HepG2 (cell line): Measurements from ENCODE around the gene ZBTB46. TPM values are rescaled to one million over a fixed set of nuclear protein-coding genes. Genes with fewer than 3 reads are reported as not detected.

Experiments
- ESRRA ChIP-seq: sonication (generic); formaldehyde crosslinking; IDR thresholded peaks from 2 replicates; pipeline ENCODE4 v1.5.1; 2020; ENCODE audit warnings: mild to moderate bottlenecking, low read depth, missing genetic modification reagents
- GZF1 ChIP-seq: sonication (generic); formaldehyde crosslinking; IDR thresholded peaks from 2 replicates; pipeline ENCODE4 v1.5.1; 2020; ENCODE audit warnings: mild to moderate bottlenecking, missing genetic modification reagents
- JARID2 ChIP-seq: sonication (generic); formaldehyde crosslinking; IDR thresholded peaks from 2 replicates; pipeline ENCODE4 v1.8.1; 2023; ENCODE audit warnings: missing genetic modification reagents, inconsistent platforms; ENCODE audit not compliant: insufficient replicate concordance
- SNAPC2 ChIP-seq: sonication (generic); formaldehyde crosslinking; IDR thresholded peaks from 2 replicates; pipeline ENCODE4 v1.8.1; 2022; ENCODE audit warnings: mild to moderate bottlenecking, missing genetic modification reagents
- U2AF2 ChIP-seq: fragments of 200-400 bp; formaldehyde crosslinking; IDR thresholded peaks from 2 replicates; pipeline ENCODE4 v1.6.1; 2017; ENCODE audit warnings: low read depth, mild to moderate bottlenecking, low read length
- ZBTB3 ChIP-seq: sonication (generic); formaldehyde crosslinking; IDR thresholded peaks from 2 replicates; pipeline ENCODE4 v1.4.0; 2020; ENCODE audit warnings: low read depth, mild to moderate bottlenecking, moderate library complexity, missing genetic modification reagents, borderline replicate concordance
- ZNF136 ChIP-seq: sonication (generic); formaldehyde crosslinking; IDR thresholded peaks from 2 replicates; pipeline ENCODE4 v1.8.1; 2022; ENCODE audit warnings: low read depth, mild to moderate bottlenecking, moderate library complexity, missing genetic modification reagents
- ZNF224 ChIP-seq: sonication (generic); formaldehyde crosslinking; IDR thresholded peaks from 2 replicates; pipeline ENCODE4 v1.5.0; 2020; ENCODE audit warnings: mild to moderate bottlenecking, missing genetic modification reagents
- ZNF451 ChIP-seq: sonication (generic); formaldehyde crosslinking; IDR thresholded peaks from 2 replicates; pipeline ENCODE4 v1.5.0; 2020; ENCODE audit warnings: mild to moderate bottlenecking, missing genetic modification reagents
- ZNF619 ChIP-seq: sonication (generic); formaldehyde crosslinking; IDR thresholded peaks from 2 replicates; pipeline ENCODE4 v1.4.0; 2020; ENCODE audit warnings: mild to moderate bottlenecking, missing genetic modification reagents
- ZNF782 ChIP-seq: sonication (generic); formaldehyde crosslinking; IDR thresholded peaks from 2 replicates; pipeline ENCODE4 v1.4.0; 2020; ENCODE audit warnings: missing genetic modification reagents, mild to moderate bottlenecking, borderline replicate concordance
- polyA plus RNA-seq, 8 experiments: library from polyadenylated mRNA; depleted of rRNA in 3 of 8; stranded (reverse) in 7 of 8; unstranded in 1 of 8; fragments of >200 nt; fragmentation: Illumina TruSeq in 4 of 8; extraction: Trizol in 4 of 8; gene quantifications; 2 replicates each; pipeline versions ENCODE4 v1.2.1 to v1.2.3, GENCODE V29; 2011 to 2016; ENCODE audit warnings: low read depth in 4 of 8, missing spikeins in 1 of 8, mixed read lengths in 1 of 8; ENCODE audit not compliant: insufficient read depth in 1 of 8
- total RNA-seq, 5 experiments: library from RNA; depleted of rRNA; stranded (reverse); fragments of >200 nt; fragmentation: Illumina TruSeq; extraction: Trizol; gene quantifications; 2 replicates each; pipeline ENCODE4 v1.2.3, GENCODE V29; 2016; ENCODE audit warnings: low read depth in 1 of 5
- TF ChIP-seq, protein P1 (sequence below): sonication (generic); formaldehyde crosslinking; IDR thresholded peaks from 2 replicates; pipeline ENCODE4 v1.4.0; 2020; ENCODE audit warnings: mild to moderate bottlenecking, missing genetic modification reagents, borderline replicate concordance
- TF ChIP-seq, protein P2 (sequence below): sonication (generic); formaldehyde crosslinking; IDR thresholded peaks from 2 replicates; pipeline ENCODE4 v1.4.0; 2020; ENCODE audit warnings: missing genetic modification reagents, borderline replicate concordance
- TF ChIP-seq, protein P3 (sequence below): sonication (generic); formaldehyde crosslinking; IDR thresholded peaks from 2 replicates; pipeline ENCODE4 v1.5.0; 2020; ENCODE audit warnings: mild to moderate bottlenecking, missing genetic modification reagents
- TF ChIP-seq, protein P4 (sequence below): sonication (generic); formaldehyde crosslinking; IDR thresholded peaks from 2 replicates; pipeline ENCODE4 v1.4.0; 2020; ENCODE audit warnings: missing genetic modification reagents, borderline replicate concordance

The ZBTB46 gene
- total and polyA plus RNA-seq, 2 of the 13 experiments (the other 11 are each of a cell fraction or from before 2014, with no cell fraction given) = 1.6 to 13.5 TPM

DNA sequence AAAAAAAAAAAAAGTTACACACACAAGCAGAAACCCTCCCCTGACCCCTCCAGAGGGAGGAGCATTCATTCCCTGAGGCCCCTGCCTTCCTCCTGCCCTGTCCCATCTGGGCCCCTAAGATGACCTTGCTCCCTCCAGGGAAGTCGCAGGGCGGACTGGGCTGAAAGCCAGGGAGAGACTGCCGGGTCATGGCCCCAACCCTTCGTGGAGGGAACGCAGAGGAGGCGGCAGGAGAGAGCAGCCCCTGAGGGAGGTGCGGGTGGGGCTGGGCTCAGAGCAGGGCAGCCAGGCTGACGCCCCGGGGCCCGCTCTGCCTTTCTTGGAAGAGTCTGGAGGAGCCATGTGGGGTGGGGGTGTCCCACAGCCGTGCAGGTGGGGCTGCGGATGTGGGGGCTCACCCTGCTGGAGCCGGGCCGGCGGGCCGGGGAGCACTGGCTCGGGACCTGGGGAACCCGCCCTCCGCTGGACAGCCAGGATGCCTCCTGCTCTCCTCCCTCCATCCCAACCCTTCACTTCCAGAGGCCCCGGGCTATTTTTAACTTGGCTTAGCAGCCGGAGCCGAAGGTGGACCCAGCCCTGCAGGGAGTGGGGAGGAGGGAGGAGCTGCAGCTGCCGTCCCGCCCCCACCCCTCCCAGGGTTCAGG, 15.2 kb upstream of the ZBTB46 start (continued):
- TF ChIP-seq, protein P1, sequence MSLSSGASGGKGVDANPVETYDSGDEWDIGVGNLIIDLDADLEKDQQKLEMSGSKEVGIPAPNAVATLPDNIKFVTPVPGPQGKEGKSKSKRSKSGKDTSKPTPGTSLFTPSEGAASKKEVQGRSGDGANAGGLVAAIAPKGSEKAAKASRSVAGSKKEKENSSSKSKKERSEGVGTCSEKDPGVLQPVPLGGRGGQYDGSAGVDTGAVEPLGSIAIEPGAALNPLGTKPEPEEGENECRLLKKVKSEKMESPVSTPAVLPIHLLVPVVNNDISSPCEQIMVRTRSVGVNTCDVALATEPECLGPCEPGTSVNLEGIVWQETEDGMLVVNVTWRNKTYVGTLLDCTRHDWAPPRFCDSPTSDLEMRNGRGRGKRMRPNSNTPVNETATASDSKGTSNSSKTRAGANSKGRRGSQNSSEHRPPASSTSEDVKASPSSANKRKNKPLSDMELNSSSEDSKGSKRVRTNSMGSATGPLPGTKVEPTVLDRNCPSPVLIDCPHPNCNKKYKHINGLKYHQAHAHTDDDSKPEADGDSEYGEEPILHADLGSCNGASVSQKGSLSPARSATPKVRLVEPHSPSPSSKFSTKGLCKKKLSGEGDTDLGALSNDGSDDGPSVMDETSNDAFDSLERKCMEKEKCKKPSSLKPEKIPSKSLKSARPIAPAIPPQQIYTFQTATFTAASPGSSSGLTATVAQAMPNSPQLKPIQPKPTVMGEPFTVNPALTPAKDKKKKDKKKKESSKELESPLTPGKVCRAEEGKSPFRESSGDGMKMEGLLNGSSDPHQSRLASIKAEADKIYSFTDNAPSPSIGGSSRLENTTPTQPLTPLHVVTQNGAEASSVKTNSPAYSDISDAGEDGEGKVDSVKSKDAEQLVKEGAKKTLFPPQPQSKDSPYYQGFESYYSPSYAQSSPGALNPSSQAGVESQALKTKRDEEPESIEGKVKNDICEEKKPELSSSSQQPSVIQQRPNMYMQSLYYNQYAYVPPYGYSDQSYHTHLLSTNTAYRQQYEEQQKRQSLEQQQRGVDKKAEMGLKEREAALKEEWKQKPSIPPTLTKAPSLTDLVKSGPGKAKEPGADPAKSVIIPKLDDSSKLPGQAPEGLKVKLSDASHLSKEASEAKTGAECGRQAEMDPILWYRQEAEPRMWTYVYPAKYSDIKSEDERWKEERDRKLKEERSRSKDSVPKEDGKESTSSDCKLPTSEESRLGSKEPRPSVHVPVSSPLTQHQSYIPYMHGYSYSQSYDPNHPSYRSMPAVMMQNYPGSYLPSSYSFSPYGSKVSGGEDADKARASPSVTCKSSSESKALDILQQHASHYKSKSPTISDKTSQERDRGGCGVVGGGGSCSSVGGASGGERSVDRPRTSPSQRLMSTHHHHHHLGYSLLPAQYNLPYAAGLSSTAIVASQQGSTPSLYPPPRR (CRISPR knock-in tag) = no peak
- peak; percentile 83 for TF ChIP-seq ESRRA (CRISPR knock-in tag)
- TF ChIP-seq GZF1 (CRISPR knock-in tag) = 0 out of 2 replicates have a peak, but pooled peaks have one; percentile 55
- no peak for TF ChIP-seq ZNF451 (CRISPR knock-in tag)
- no peak for TF ChIP-seq ZNF136
- TF ChIP-seq, protein P2, sequence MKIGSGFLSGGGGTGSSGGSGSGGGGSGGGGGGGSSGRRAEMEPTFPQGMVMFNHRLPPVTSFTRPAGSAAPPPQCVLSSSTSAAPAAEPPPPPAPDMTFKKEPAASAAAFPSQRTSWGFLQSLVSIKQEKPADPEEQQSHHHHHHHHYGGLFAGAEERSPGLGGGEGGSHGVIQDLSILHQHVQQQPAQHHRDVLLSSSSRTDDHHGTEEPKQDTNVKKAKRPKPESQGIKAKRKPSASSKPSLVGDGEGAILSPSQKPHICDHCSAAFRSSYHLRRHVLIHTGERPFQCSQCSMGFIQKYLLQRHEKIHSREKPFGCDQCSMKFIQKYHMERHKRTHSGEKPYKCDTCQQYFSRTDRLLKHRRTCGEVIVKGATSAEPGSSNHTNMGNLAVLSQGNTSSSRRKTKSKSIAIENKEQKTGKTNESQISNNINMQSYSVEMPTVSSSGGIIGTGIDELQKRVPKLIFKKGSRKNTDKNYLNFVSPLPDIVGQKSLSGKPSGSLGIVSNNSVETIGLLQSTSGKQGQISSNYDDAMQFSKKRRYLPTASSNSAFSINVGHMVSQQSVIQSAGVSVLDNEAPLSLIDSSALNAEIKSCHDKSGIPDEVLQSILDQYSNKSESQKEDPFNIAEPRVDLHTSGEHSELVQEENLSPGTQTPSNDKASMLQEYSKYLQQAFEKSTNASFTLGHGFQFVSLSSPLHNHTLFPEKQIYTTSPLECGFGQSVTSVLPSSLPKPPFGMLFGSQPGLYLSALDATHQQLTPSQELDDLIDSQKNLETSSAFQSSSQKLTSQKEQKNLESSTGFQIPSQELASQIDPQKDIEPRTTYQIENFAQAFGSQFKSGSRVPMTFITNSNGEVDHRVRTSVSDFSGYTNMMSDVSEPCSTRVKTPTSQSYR (CRISPR knock-in tag) = no peak
- TF ChIP-seq ZNF224 (CRISPR knock-in tag) = no peak
- no peak for TF ChIP-seq U2AF2
- TF ChIP-seq JARID2 (CRISPR knock-in tag) = no peak
- TF ChIP-seq, protein P3, sequence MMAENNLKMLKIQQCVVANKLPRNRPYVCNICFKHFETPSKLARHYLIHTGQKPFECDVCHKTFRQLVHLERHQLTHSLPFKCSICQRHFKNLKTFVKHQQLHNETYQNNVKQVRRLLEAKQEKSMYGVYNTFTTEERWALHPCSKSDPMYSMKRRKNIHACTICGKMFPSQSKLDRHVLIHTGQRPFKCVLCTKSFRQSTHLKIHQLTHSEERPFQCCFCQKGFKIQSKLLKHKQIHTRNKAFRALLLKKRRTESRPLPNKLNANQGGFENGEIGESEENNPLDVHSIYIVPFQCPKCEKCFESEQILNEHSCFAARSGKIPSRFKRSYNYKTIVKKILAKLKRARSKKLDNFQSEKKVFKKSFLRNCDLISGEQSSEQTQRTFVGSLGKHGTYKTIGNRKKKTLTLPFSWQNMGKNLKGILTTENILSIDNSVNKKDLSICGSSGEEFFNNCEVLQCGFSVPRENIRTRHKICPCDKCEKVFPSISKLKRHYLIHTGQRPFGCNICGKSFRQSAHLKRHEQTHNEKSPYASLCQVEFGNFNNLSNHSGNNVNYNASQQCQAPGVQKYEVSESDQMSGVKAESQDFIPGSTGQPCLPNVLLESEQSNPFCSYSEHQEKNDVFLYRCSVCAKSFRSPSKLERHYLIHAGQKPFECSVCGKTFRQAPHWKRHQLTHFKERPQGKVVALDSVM = no peak
- TF ChIP-seq ZNF782 (CRISPR knock-in tag) = no peak
- TF ChIP-seq, protein P4, sequence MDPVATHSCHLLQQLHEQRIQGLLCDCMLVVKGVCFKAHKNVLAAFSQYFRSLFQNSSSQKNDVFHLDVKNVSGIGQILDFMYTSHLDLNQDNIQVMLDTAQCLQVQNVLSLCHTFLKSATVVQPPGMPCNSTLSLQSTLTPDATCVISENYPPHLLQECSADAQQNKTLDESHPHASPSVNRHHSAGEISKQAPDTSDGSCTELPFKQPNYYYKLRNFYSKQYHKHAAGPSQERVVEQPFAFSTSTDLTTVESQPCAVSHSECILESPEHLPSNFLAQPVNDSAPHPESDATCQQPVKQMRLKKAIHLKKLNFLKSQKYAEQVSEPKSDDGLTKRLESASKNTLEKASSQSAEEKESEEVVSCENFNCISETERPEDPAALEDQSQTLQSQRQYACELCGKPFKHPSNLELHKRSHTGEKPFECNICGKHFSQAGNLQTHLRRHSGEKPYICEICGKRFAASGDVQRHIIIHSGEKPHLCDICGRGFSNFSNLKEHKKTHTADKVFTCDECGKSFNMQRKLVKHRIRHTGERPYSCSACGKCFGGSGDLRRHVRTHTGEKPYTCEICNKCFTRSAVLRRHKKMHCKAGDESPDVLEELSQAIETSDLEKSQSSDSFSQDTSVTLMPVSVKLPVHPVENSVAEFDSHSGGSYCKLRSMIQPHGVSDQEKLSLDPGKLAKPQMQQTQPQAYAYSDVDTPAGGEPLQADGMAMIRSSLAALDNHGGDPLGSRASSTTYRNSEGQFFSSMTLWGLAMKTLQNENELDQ = no peak
- no peak for TF ChIP-seq ZNF619
- peak; percentile 61; the same call in 1 of the 2 replicates for TF ChIP-seq SNAPC2
- no peak for TF ChIP-seq ZBTB3 (CRISPR knock-in tag)
